NCI-H128 (cell line): ENCODE results near the gene CCDC148.
"Not testable (repeated sequence)": the region's sequence is repeated elsewhere in the genome, so short reads cannot be mapped to it uniquely, and the experiment has no call there.

Experiments used
- DNase-seq: peaks from one replicate; lab custom pipeline; 2025; ENCODE audit not compliant: unreplicated experiment; lab: John Stamatoyannopoulos, UW

CCDC148 gene

DNA sequence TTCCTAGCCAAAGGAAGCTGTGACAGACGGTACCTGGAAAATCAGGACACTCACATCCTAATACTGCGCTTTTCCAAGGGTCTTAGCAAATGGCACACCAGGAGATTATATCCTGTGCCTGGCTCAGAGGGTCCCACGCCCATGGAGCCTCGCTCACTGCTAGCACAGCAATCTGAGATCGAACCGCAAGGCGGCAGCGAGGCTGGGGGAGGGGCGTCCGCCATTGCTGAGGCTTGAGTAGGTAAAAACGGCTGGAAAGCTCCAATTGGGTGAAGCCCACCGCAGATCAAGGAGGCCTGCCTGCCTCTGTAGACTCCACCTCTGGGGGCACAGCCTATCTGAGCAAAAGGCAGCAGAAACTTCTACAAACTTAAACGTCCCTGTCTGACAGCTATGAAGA, 22.8 kb downstream of the CCDC148 start:
- not testable (repeated sequence) for DNase-seq

DNA sequence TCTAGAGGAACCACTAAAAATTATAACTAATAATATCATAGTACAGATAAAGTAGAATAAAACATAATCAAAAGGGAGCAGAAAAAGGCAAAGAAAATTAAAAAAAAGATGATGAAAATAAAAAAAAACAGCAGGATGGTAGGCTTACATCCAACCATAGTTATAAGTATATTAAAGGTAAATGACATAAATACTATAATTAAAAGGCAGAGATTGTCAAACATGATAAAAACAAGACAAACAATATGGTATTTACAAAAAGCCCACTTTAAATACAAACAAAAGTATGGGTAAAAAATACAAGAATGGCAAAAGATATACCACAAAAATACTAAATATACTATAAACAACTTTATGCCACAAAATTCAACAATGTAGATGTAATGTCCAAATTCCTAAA, 24.4 kb downstream of the CCDC148 start:
- no peak for DNase-seq

DNA sequence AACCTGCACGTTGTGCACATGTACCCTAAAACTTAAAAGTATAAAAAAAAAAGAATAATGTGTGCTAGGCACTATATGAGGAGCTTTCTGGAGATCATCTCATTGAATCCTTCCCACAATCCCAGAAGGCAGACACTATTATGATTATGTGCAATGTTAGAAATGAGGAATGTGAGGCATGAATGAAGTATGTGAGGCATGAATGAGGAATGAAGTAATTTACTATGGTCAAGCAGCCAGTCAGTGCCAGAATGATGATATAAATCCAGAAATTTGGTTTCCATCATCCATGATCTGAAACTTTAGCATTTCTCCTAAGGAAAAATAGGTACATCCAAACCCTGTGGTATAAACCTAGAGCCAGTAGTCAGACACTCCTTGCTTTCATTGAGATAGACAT, 42.0 kb downstream of the CCDC148 start:
- DNase-seq: no peak

DNA sequence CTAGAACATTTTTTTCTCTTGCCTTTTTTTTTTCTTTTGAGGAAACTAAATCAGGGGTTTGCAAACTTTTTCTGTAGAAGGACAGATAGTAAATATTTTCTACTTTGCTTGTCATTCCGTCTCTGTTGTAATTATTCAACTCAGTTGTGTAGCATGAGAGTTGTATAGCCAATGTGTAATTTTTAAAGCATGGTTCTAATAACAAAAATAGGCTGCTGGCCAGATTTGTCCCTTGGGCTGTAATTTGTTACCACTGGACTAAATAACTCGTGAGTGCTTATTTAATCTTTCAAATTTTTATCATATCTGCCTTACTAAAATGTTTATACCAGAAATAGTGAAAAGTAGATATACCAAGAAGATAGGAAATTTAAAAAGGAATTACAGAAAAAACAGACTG, 43.0 kb downstream of the CCDC148 start:
- DNase-seq: no peak

DNA sequence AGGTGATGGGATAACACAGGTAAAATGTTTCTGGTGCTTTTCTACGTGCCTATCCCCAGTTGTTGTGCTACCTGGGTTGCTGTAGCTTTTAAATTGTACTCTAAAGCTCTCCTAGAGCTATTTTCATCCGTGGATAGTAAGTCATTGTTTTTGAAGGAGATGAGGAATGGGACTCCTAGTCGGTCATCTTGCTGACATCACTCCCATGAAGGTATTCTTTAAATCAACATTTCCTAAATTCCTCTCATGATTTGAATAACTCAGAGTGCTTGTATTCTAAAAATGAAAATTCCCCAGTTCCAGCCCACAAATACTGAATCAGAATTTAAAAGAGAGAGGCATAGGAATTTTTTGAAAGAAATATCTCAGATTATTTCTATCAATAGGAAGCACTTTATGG, 44.3 kb downstream of the CCDC148 start:
- no peak for DNase-seq

DNA sequence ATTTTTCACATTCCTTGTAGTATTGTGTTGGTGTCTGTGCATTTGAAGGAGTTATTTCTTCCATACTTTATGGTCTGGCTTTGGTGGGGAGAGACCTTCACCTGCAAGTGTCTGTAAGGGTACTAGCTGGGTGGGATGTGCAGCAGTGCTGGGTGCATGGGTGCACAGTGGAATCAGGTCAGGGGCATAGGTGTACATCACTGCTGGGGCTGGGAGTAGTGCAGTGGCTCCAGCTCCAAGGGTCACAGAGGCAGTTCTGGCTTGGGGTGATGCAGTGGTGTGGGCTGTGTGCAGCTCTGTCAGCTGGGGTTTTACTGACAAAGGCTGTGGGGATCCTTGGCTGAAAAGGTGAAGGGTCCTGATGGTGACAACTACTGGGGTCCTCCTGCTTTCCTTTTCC, 44.8 kb downstream of the CCDC148 start:
- DNase-seq: no peak

DNA sequence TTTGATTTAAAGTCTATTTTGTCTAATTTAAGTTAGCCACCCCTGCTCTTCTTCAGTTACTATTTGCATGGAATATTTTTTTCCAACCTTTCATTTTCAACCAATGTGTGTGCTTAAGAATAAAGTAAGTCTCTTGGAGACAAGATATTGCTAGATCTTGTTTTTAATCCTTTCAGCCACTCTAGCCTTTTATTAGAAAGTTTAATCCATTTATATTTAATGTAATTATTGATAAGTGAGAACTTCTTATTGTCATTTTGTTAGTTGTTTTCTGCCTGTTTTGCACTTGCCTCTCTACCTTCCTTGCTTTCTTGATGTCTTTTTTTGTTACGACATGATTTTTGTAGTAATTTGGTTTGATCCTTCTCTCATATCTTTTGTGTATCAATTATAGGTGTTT, 46.4 kb downstream of the CCDC148 start:
- DNase-seq: no peak

DNA sequence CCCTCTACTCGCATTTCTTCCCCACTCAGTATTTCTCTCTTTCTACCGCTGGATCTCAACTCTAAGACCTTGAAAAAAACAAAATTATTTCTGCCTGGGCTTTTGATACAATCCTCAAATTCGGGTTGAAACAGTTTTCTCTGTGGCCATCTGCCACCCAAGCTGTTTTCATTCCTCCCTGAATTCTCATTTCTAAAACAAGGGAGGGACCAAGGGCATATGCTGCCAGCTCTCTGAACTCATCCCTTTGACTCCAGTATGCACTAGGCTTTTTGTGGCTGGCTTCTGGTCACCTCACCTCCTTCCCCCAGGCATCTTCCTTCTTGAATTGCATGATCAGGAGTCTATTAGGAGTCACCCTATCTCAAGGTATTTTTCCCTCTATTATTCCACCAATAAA, 49.5 kb downstream of the CCDC148 start:
- no peak for DNase-seq

DNA sequence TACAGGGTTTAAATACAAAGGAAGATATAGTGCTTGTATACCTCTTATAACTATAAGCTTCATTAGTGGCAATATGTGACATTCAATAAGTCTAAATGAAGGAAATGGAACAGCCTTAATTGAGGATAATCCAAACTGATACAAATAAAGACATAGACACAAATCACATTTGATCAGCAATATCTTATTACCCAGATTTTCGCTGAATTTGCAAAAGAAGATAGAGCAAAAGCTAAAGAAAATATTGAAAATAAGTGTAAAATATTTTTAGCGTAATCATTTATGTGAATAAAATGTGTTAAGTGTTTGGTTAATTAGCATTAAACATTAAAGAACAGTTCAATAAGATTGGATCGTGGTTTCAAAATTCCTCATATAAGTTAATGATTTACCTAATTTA, 51.2 kb downstream of the CCDC148 start:
- no peak for DNase-seq

DNA sequence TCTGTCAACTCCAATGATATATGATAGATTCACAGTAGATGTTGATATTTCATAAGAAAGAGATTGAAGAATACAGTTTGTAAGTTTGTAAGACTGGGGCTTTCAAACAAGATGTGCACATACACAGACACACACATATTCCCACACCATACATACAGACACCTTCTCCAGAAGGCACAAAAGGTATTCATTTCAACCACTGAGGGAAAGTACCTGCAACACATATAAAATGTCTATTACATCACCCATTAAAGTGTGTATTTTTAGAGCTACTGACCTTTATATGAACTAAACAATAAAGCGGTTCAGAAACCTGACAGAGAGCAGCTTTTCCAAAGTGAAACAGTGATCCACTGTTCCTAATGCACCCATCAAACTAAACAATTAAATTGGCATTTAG, 53.3 kb downstream of the CCDC148 start:
- DNase-seq: no peak

DNA sequence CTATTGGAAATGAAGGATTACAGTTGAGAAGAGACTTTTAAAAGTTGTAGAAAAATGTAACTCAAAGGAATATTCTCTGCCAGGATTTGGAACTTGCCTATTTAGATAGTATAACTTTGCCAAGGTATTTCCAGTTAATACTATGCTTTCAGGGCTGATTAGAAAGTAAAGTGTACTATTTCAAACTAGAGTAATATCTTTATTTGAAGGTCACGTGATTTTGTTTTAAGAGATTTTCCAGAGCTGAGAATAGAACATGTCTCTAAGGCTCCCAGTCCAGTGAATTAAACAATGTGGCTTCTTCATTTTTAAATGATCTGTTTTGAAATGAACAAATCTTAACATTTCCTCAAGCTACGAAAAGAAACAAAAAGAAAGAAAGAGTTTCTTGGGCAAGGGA, 53.9 kb downstream of the CCDC148 start:
- DNase-seq: no peak

DNA sequence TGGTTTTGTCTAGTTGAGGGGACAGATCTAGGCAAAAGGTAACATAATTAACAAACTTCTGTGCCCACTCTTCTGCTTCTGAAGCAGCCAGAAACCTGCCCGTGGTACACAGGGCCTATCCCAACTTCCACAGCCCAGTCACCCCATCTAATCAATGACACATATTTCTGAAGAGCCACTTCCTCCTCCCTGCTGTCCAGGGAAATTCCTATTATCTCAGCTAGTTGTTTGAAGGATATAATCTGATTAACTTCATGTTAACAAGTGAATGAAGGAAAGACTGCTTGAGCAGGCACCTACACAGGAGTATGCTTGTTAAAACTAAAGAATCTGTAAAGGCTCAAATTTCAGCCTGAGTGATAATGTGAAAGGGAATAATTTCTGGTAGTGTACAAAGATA, 61.4 kb downstream of the CCDC148 start:
- DNase-seq: no peak

DNA sequence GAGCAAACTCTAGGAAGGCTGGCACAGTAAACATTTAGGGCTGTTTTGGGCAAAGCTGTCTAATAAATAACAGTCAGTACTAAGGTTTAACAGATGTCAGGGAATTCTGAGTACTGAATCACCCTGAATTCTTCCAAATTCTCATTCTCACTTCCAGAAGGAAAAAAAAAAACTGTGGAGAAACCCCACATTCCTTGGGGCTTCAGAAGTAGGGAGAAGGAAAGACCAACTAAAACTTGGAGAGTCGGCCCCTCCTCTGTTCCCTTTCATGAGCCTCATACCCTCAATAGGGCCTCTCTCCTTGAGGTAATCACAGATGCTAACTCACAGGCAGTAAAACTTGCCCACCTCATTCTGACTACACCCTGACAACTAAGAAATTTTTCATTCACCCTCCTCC, 62.1 kb downstream of the CCDC148 start:
- no peak for DNase-seq

DNA sequence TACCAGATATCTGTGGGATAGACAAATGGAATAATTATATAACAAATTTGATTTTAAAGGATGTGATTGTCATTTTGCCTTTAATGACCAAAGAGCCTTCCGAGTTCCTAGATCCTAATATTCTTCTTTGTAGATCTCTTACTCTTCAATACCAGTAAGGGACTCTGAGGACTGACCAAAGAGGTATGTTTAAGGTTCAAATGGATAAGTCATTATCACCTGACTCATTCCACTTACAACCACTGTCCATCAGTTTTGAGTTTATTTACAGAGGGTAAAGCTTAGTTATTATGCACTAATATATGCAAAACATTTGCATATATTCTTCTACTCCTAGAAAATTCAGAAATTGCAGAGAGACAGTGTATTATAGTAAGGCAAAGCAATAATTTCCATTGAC, 62.7 kb downstream of the CCDC148 start:
- DNase-seq: no peak

DNA sequence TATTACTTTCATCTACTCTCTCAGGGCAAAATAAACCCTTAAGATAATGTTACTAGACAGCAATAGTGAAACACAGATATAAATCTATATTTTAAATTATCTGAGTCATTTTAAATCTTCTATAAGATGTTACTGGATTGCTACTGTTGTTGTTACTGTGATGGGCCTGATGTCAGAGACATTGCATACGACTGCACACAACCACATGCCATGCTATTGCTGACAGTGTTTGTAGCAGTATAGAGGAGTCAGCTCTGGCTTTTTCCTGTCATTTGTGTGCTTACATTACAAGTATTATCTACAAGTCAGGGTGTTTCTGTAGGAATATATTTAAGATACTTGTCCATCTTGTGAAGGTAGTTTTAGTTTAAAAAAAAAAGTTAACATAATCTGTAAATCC, 63.9 kb downstream of the CCDC148 start:
- DNase-seq: no peak

DNA sequence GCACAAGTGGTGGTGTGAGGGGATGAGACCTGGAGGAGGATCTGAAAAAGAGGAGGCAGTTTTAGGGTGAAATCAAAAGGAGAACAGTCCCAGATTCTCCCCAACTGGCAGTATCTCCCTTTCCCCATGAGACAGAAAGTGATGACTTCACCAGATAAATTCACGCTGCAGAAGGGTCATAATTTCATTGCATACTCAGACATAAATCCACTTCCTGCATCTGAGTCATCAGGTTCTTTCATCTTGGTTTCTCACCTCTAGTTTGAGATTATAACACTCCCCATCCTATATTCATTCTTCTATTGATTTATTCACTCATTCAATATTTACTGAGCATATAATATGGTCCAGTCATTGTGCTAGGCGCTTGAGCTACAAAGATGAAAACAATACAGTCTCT, 64.7 kb downstream of the CCDC148 start:
- DNase-seq: no peak

DNA sequence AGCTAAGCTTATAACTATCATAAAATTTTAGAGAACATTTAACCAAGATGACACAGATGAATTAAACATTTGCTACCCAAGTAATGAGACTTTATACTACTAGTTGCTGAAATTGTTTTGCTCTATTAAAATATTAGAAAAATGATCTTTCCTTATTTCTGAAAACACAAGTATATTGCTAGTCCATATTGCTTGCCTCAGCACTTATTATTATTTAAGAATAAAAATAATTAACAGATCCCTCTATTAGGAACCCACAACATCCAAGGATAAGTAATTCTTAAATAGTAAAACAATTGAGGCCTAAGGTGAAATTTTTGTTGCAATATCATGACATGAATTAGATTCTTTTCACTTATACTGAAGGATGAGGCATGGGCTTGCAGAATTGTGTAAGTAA, 65.2 kb downstream of the CCDC148 start:
- no peak for DNase-seq

DNA sequence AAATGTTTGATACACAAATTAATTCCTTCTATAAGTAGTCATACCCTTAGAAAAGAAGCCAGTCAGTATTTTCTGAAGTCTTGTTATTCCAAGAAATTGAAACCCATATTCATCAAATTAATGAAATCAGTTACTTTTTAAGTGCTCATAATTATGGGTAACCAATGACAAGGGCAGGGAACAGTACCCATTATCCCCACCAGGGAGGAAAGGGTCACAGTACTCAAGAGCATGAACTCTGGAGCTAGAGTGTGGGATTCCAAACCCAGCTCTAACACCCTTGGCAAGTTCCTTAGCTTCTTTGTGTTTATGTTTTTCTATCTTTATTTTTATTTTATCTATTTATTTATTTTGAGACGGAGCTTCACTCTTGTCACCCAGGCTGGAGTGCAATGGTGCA, 68.4 kb downstream of the CCDC148 start:
- DNase-seq: no peak

DNA sequence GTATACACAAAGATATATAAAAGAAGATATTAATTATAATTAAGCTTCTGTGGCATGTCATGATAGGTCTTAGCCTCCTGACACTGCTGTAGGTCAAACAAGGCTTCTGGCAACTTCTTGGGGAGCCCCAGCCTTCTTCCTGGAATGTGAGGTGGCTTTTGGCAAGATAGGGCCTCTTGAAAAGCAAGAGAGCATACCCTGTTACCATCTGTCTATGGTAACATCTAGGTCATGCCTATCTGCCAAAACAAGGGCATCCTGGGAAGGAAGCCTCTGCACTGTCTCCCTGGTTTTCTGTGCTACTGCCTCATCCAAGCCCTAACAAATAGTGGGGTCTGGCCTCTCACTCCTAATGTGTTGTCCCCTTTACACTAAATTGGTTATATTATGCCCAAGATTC, 70.9 kb downstream of the CCDC148 start:
- DNase-seq: no peak

DNA sequence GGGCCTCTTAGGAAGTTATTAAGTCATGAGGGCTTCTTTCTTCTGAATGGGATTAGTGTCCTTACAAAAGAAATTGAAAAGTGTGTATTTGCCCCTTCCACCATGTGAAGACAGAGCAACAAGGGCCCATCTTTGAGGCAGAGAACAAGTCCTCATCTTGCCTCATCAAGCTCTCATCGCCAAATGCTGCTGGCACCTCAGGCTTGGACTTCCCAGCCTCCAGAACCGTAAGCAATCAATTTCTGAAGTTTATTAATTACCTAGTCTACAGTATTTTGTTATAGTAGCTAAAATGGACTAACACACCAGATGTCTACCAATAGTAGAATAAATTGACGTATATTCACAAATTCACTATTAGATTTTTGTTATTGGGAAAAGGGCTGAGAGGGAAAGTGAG, 74.6 kb downstream of the CCDC148 start:
- no peak for DNase-seq

DNA sequence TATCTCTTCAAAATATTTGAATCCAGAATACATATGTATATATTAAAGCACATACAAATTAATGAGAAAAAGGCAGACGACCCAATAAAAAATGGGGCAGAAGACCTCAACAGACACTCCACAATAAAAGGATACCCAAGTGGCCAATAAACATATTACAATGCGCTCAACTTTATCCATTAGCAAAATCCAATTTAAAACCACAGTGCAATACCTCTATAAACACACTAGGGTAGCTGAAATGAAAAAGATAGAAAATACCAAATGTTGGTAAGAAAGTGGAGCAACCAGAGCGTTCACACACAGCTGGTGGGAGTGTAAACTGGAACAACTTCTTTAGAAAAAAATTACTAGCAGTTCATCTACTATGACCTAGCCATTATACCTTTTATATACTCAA, 75.3 kb downstream of the CCDC148 start:
- no peak for DNase-seq

DNA sequence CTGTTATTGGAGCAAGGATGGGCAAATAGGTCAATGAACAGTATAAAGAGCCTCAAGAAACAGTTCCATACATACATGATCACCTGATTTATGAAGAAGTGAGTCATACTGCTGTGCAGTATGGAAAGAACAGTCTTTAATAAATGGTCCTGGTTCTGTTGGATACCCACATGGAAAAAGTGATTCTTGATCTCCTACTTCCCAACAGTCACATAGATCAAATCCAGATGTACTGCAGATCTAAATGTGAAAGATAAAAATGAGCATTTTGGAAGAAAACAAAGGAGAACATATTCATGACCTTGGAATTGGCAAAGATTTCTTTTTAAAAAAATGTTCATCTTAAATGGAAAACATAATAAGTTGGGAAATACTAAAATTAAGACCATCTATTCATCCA, 75.8 kb downstream of the CCDC148 start:
- DNase-seq: no peak

DNA sequence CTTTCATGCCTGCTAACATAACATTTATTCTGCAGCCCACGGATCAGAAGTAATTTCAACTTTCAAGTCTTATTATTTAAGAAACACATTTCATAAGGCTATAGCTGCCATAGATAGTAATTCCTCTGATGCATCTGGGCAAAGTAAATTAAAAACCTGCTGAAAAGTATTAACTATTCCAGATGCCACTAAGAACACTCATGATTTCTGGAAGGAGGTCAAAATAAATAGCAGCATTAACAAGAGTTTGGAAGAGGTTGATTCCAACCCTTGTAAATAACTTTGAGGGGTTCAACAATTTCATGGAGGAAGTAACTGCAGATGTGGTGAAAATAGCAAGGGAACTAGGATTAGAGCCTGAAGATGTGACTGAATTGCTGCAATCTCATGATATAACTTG, 77.6 kb downstream of the CCDC148 start:
- DNase-seq: no peak

DNA sequence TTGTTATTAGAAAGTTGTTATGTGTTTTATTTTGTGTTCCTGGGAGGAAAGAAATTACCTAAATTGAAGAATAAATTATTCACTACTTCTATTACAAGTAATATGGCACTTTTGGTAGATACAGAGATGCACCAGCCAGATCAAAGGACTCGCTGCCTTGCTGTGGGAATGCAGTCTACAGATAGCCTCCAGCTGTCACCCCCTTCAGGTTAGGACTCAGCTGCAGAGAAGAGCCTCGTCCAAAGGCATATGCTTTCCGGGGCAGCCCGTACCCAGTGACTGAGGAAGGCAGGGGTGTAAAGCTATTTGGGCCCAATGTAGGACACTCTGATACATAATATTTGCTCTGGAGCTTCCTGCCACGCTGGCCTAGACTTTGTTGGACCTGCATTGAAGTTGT, 90.2 kb downstream of the CCDC148 start:
- no peak for DNase-seq
